ENCODE measurements around the gene PPFIA2.

PPFIA2 gene

GRCh38 chr12:81759190-81760051 is at the start of gene PPFIA2:
TSS of gene PPFIA2 (minus strand) at chr12:81759350.
- peak in 1 of 2 experiments; percentile 46 for DNase-seq

GRCh38 chr12:81800298-81801148 is 41.4 kb upstream of the PPFIA2 start:
- DNase-seq: no peak

GRCh38 chr12:81798294-81798693 is 39.1 kb upstream of the PPFIA2 start:
- DNase-seq: no peak

GRCh38 chr12:81797100-81797499 is 38.0 kb upstream of the PPFIA2 start:
- DNase-seq: peak in 1 of 2 experiments; percentile 27

DNA sequence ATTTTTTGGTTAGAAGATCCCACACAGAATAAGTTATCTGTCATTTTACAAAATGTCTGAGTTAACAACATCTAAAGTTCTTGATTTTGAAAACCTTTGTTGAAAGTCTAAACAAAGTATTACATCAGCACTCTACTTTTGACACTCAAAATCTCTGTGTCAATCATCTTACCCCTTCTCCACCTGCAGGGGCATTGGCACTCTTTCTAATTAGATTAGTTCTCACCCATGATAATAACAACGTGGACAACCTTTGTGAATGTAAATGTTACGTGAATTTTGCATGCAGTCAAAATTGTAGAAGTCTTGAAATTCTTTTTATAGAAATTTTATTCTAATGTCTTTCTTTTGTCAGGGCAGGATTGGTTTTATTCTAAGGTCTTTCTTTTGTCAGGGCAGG is 33.5 kb upstream of the PPFIA2 start:
- DNase-seq: no peak

DNA sequence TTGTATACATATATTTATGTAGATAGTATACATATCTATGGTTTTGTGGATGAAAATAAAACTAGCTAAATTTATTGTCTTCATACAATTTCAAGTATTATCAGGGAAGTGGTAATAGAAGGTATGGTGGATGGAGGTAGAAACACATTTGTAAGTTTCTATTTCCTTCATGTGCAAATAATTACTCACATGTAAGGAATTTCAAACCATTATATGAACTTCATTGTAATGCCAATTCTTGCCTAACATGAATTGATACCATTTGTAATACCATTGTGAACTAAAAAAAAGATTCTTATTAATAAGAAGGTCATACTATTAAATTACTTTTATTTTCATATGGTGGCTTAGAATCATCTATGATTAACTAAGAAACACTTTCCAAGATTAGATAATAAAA is 20.1 kb upstream of the PPFIA2 start:
- DNase-seq: no peak

DNA sequence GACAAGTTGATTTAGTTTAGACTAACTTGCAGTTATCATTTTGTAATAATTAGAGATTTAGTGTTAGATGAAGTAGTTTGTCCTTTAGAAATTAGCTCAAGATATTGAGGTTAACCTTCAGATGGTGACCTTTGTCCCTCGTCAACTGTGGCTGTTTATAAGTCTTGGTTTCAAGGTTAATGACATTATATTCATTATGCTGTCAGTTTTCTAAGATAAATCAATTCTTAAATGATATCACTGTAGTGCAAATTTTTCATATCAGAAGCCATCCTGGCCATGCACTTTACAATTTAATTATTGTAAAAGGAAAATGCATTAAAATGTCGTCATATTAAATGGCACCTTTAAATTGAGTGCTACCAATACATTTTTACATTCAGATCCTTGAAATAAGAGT is 19.6 kb upstream of the PPFIA2 start:
- DNase-seq: no peak

GRCh38 chr12:81758421-81759189 is 545 bp downstream of the PPFIA2 start:
- peak in 1 of 2 experiments; percentile 46 for DNase-seq

DNA sequence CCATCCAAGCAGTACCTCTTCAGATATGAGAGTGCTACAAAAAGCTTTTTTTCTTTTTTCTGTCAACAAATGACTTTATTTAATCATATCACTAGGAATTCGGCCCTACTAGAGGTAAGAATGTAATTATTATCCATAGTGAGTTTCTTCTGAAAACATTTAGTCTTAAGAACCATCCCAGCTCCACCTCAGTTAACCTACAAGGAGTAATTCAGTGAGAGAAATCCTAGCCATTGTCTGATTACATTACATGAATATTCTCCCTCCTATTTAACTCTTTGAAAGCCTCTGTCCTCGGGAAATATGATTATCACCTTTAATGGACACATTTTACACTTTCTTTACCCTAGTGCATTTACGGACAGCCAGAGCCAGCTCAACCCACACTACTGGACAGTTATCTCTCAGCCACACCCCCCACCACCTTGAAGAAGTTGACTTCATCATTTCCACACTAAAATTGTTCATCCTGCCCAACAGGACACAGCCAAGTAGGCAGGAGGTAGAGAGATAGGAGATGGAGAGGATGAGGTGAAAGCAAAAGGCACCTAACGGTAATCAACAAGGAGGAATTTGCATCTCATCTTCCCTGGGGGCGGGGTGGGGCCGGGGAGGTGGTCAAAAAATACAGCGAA is 1.3 kb downstream of the PPFIA2 start:
- DNase-seq: no peak

GRCh38 chr12:81729781-81730180 is 29.4 kb downstream of the PPFIA2 start:
- no peak for DNase-seq

GRCh38 chr12:81727391-81727790 is 31.8 kb downstream of the PPFIA2 start:
- DNase-seq: no peak

DNA sequence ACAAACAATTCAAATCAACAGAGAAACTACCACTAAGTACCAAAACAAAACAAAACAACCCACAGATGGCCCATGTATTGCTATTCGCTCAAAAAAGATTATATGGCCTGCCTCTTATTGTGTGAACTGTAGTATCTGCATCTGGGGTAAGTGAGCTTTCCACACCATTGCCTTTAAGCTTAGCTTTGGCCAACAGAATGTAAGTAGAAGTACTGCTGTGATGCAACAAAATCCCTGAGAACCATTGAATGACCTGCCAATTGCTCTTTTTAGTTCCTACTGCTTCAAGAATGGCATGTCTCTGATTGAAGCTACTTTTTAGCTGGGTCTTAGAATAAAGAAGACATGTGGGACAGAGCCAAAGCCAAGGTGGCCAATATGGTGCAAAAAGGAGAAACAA is 32.5 kb downstream of the PPFIA2 start:
- no peak for DNase-seq

GRCh38 chr12:81723361-81723760 is 35.8 kb downstream of the PPFIA2 start:
- no peak for DNase-seq

- DNase-seq: no peak
Measured at GRCh38 chr12:81722004-81722403, 37.1 kb downstream of the PPFIA2 start.

DNA sequence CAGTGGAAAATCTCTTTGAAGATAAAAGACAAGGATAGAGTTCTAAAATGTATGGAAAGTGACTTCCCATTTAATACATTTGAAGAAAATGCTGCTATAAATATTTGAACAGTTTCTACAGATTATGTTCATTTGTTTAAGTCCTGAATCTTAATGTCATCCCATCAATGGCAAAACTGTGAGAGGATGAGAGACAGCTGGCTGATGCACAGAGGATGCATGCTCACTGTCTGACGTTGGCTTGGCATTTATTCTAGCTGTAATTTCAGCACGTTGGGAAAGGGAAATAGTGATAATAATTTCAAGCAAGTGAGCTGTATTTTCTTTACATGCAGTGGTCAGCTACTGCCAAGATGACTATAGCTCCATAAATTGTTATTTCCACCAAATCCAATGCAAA is 40.5 kb downstream of the PPFIA2 start:
- DNase-seq: no peak

GRCh38 chr12:81712536-81712935 is 46.6 kb downstream of the PPFIA2 start:
- DNase-seq: no peak

DNA sequence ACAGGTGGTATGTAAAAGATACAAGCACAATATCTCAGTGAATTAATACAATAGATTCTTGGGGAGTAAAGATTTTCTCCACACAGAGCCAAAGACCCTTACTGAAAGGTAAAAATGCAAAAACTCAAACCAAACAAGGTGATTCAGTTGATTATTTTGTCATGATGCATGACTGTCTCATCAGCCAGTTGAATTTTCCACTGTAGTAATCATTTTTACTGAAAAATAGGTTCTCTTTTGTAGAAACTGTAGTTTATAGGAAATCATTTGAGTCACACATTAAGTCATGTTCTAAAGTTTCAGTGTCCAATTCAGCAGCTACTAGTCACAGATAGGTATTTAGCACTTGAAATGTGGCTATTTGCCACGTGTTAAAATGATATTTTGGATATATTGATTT is 53.6 kb downstream of the PPFIA2 start:
- DNase-seq: no peak

- no peak for DNase-seq
Measured at GRCh38 chr12:81699551-81699950, 59.6 kb downstream of the PPFIA2 start.

DNA sequence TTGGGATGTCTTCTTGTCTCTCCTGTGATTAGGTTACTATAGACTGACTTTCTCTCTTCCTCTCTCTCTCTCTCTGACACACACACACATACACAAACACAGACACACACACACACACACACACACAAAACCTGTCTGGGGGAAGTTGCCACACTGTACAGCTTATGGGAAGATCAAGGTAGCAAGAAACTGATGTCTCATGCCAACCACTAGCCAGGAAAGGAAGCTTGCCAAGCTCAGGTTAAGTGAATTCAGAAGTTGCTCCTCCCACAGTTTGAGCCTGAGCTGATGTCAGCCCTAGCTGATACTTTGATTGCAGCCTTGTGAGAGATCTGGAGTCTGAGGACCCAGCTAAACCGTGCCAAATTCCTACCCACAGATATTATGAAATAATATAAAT is 67.1 kb downstream of the PPFIA2 start:
- DNase-seq: no peak

DNA sequence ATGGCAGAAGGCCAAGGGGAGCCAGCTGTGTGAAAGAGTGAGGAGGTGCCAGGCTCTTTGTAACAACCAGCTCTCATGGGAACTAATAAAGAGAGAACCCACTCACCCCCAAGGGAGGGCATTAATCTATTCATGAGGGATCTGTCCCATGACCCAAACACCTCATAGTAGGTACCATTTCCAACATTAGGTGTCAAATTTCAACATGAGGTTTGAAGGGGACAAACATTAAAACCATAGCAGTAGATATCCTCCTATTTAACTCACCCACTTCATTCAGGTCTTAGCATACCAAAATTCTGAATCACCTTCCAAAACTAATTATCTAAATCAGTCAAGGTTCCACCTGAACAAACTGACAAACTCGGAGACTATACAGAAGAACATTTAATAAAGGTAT is 75.3 kb downstream of the PPFIA2 start:
- no peak for DNase-seq

- DNase-seq: no peak
Measured at GRCh38 chr12:81679614-81680013, 79.5 kb downstream of the PPFIA2 start.

- DNase-seq: no peak
Measured at GRCh38 chr12:81670759-81671158, 88.4 kb downstream of the PPFIA2 start.

DNA sequence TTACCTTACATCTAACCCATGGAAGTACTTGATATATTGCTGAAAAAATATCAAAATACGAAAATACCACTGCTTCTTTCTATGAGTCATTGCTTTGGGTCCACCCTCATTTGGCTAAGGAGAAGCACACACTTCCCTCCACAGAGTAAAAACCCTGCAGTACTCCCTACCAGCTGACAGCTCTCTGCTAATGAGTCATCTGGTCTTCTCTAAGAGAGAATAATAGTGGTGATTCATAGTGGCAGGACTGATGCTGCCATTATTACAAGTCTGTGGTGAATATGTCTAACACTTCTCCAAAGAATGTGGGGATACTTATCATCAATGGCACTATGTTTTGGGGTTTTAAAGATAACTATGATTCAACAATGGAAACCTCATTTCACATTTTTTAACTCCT is 90.7 kb downstream of the PPFIA2 start:
- DNase-seq: no peak

Data from NCI-H526 (cell line).